ENCODE results near the gene DSG1. TPM values are rescaled to one million over a fixed set of nuclear protein-coding genes. Genes with fewer than 3 reads are reported as not detected.
"Not testable (repeated sequence)": the region's sequence is repeated elsewhere in the genome, so short reads cannot be mapped to it uniquely, and the experiment has no call there.

DSG1 gene
- polyA plus RNA-seq, 3 donors: 0.01 TPM; not detected in 2

DNA sequence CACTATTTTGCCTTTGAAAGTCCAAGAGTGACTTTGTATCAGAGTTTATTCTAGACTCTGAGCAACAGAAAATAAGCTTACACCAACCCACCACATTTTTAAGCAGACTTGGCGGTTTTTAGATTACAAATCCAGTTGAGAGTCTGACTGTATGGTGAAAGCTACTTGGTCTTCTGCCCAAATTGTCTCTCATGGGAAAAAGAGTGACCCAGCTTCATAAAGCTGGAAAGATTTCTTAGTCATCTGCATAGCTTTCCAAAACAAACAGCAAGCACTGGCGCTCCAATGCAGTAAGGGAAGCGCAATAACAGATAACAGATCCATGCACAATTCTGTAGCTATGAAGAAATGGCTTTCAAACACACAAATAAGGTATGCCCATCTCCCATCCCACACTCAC is 7.1 kb downstream of the DSG1 start:
- WGBS, 3 donors: 59 to 70% (median 63%) methylated on average over 3 of the region's 3 CpGs

DNA sequence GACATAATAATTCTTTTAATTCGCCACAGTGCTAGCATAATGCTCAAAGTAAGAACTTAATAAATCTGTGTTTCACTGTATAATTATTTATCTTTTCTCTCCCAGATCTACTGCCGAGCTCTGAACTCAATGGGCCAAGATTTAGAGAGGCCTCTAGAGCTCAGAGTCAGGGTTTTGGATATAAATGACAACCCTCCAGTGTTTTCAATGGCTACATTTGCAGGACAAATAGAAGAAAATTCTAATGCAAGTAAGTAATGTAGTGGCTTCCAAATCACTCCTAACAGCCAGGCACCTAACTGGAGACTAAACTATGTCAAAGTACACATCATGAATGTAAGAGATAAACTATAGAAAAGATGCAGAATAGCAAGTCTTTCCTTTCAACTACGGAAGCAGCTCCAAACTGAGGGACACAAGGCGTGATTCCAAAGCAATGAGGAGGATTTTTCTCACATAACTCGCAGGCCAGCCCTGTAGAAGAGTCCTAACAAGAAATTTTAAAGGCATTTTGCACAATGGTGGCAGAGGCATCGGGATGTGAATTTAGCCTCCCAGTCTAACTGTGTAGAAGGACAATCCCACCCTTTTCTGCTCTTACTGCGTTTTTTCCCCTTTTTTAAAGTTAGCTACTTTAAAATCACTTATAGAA is 12.0 kb downstream of the DSG1 start:
- 75 to 84% (median 83%) methylated on average over 7 of the region's 7 CpGs for WGBS, 3 donors
- H3K27ac ChIP-seq (ENCODE audit: low read depth, low read length): no peak overlapping the region

More for the DNA sequence above, 7.1 kb downstream of the DSG1 start:
- H3K27ac ChIP-seq (ENCODE audit: low read depth, low read length): no peak overlapping the region

DNA sequence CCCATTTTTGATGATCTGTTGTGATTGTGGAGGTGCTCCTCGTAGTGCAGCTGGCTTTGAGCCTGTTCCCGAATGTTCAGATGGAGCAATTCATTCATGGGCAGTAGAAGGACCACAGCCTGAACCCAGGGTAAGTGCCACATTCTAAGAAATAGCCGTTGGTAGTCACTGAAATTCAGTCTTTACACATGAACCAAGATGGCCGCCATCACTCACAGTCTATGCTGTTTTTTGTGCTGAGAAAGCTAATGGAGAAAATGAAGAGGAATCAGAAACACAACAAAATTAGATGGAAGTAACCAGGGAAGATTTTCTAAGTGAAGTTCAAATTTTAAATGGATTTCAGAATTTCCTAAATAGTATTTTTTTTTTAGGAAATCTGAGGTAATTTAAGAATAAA is 25.5 kb downstream of the DSG1 start:
- H3K27ac ChIP-seq (ENCODE audit: low read depth, low read length): no peak overlapping the region
- WGBS, 3 donors: 86 to 88% (median 88%) methylated on average over 4 of the region's 4 CpGs

DNA sequence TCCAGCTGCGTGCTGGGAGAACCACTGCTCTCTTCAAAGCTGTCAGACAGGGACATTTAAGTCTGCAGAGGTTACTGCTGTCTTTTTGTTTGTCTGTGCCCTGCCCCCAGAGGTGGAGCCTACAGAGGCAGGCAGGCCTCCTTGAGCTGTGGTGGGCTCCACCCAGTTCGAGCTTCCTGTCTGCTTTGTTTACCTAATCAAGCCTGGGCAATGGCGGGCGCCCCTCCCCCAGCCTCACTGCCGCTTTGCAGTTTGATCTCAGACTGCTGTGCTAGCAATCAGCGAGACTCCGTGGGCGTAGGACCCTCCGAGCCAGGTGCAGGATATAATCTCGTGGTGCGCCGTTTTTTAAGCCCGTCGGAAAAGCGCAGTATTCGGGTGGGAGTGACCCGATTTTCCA is 35.4 kb downstream of the DSG1 start:
- H3K27ac ChIP-seq (ENCODE audit: low read depth, low read length): not testable (repeated sequence)
- 49 to 63% (median 59%) methylated on average over 2 to 4 of the region's 17 CpGs for WGBS, 3 donors

DNA sequence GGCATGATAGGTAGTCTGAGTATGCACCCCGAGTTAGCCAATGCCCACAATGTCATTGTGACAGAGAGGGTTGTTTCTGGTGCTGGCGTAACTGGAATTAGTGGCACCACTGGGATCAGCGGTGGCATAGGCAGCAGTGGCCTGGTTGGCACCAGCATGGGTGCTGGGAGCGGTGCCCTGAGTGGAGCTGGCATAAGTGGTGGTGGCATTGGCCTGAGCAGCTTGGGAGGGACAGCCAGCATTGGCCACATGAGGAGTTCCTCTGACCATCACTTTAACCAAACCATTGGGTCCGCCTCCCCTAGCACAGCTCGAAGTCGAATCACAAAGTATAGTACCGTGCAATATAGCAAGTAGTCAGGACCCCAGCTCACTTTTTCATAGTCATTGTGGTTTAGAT is 37.0 kb downstream of the DSG1 start:
- 92 to 95% (median 94%) methylated on average over 8 of the region's 8 CpGs for WGBS, 3 donors
- no peak overlapping the region for H3K27ac ChIP-seq (ENCODE audit: low read depth, low read length)

DNA sequence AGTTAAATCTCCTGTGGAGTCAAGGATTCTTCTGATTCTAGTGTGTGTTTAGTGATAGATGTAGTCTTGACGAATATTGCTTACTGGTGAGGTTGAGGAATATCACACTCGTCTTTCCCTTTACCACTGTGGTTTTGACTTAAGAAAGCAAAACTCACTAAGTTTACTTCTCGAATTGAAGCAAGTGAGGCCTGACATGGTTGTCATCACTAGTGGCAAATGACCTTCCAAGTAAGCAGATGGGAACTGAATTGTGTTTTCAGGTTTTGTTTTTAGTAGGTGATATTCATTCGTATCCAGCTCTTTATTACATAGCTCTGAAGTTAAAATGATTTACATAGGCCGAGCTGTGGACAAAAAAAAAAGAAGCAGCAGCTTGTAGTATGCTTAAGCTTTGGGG is 38.1 kb downstream of the DSG1 start:
- 81 to 90% (median 85%) methylated on average over 5 of the region's 5 CpGs for WGBS, 3 donors
- H3K27ac ChIP-seq (ENCODE audit: low read depth, low read length): no peak overlapping the region

DNA sequence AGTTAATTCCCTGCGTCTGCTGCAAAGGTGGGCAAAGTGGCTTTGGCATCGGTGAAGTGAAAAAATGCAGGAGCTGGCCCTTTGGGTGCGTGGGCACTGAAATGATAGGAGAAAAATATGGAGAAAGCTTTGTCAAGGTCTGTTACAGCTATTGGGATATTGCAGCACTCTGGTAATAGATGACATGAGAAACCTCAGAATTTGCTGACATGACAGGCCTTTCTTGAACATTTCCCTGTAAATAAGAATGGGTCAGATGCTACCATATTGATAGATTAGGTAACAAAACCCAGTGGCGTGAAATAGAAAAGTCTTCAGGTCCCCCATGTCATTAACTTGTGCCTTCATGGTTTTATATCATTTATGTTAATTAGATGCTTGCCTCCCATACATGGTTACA is 46.2 kb downstream of the DSG1 start:
- WGBS, 3 donors: 94 to 96% (median 95%) methylated on average over 4 of the region's 4 CpGs
- no peak overlapping the region for H3K27ac ChIP-seq (ENCODE audit: low read depth, low read length)

DNA sequence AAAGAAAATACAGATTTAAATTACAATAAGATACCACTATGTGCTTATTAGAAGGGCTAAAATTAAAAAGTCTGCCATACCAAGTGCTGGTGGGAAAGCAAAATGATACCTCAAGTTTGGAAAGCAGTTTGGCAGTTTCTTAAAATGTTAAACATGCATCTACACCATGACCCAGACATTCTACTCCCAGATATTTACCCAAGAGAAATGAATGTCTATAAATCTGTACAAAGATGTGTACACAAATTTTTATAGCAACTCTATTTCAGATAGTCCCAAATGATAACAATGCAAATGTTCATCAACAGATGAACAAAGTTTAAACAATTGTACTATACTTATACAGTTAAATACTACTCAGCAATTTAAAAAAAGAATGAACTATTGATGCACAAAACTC is 51.5 kb downstream of the DSG1 start:
- no peak overlapping the region for H3K27ac ChIP-seq (ENCODE audit: low read depth, low read length)

DNA sequence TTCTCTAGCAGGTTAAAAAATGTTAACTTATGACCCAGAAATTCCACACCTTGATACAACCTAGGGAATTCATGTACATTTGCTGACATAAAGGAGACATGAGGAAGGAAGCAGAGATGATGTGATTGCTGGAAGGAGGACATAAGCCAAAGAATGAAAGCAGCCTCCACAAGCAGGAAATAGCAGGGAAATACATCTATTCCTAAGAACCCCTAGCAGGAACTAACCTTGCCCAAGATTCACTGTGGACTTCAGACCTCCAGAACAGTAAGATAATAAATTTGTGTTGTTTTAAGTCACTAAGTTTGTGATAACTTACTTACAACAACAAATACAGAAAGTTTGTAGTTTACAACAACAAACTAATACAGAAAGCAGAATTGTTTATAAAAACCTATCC is 54.0 kb downstream of the DSG1 start:
- no peak overlapping the region for H3K27ac ChIP-seq (ENCODE audit: low read depth, low read length)

DNA sequence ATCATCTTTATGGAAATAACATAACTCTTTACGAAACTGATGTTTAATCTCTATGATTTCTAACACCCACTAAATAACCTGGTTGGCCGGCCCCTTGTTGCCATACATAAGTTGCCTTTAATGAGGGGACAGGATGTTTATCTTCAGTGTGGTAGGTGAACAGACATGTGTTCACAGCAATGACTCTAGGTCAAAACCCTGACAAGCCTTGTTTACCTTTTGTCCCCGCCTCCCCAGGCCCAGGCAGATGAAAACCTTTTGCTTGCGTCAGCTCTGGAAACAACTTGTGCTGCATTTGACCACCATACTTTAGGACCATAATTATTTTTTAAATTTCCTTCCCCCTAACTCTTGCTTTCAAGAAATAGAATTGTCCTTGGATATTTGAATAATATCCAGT is 55.7 kb downstream of the DSG1 start:
- WGBS, 3 donors: 75 to 92% (median 90%) methylated on average over 4 of the region's 4 CpGs
- H3K27ac ChIP-seq (ENCODE audit: low read depth, low read length): no peak overlapping the region

DNA sequence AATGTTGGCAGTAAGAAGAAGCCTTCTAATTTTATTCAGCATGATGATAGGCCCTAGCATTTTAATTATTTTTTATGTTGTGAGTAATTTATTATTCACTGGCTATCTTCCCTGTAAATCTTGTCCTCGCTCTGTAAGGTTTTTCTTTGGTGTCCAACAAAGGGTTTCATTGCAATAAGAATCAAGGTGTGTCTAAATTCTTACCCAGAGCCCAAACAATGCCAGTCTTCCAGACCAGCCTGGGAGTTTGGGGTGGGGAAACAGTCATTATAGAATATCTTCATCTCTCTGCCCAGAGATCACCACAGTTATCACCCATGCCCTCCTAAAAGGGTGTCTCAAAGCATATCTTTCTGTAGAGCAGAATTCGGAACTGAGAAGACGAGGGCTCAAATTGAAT is 58.5 kb downstream of the DSG1 start, which contains the start of gene DSG4:
Gene DSG4, plus strand, starts transcription at position 301 of the 400 bp plus-strand sequence. CDS start 135 bp downstream, outside the sequence.
- no peak within 1 kb of the TSS for H3K27ac ChIP-seq (ENCODE audit: low read depth, low read length)
- 87 to 93% (median 91%) methylated on average over 3 of the region's 3 CpGs for WGBS, 3 donors

DNA sequence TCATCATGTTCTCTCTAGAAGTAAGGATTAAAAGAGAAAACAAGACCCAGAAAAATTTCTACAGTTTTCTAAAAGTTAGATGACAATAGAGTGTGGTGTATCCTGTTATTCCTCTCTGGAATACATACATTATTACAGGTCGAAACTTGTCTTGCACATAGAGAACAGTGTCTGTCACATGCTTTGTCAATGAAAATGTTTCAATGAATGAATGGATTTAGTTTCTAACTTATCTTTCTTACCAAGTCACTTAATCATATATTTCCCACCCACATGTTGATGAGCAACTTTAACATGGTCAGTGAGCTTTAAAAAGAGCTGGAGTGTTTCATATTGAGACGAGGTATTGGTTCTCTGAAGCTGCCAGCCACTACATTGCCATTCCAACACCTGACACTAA is 63.0 kb downstream of the DSG1 start:
- WGBS, 3 donors: 79 to 90% (median 90%) methylated on average over 2 of the region's 2 CpGs

DNA sequence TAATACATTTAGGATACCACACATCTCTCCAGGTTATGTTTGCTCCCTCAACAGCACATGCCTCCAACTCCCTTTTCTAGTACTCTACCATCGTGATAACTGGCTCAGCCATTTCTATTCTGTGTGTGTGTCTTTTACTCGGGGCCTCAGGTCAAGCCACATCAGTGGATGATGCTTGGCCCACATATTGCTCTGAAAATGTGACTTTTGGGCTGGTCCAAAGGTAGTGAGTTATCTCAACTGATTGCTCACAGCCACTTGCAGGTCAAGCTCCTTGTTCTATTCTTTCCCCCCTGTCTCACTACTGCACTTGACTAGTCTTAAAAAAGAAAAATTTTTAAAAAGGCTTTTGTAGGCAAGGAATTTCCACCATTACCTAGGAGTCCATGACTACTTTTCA is 64.1 kb downstream of the DSG1 start:
- no peak overlapping the region for H3K27ac ChIP-seq (ENCODE audit: low read depth, low read length)
- 79 to 90% (median 88%) methylated on average over 2 of the region's 2 CpGs for WGBS, 3 donors

More for the DNA sequence above, 63.0 kb downstream of the DSG1 start:
- H3K27ac ChIP-seq (ENCODE audit: low read depth, low read length): no peak overlapping the region

DNA sequence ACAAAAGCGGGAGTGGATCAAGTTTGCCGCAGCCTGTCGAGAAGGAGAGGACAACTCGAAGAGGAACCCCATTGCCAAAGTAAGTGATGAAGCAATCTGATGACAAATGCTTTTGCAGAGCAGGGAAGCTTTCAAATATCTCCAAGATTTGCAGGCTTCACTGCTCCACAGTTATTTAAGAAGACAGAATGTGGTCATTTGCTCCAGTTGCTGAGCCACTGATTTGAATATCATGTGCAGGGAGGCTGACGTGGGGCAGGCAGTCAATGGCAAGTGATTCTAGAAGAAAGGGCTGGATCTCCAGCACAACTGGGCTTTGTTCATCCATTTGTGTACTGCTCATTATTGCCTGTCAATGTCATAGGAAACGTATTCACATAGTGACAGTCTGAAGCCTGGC is 68.8 kb downstream of the DSG1 start:
- WGBS, 3 donors: 79 to 88% (median 84%) methylated on average over 6 of the region's 6 CpGs

DNA sequence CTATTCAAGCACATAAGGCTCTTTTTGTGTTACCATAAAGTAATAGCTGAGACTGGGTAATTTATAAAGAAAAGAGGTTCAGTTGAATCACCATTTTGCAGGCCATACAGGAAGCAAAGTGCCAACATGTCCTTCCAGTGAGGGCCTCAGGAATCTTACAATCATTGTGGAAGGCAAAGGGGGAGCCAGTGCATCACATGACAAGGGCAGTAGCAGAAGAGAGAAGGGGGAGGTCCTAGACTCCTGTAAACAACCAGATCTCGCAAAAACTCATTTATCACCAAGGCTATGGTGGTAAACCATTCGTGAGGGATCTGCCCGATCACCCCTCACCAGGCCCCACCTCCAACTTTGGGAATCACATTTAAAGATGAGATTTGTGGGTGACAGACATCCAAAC is 75.3 kb downstream of the DSG1 start:
- H3K27ac ChIP-seq (ENCODE audit: low read depth, low read length): no peak overlapping the region
- 77 to 93% (median 92%) methylated on average over 3 of the region's 3 CpGs for WGBS, 3 donors

More for the DNA sequence above, 68.8 kb downstream of the DSG1 start:
- no peak overlapping the region for H3K27ac ChIP-seq (ENCODE audit: low read depth, low read length)

DNA sequence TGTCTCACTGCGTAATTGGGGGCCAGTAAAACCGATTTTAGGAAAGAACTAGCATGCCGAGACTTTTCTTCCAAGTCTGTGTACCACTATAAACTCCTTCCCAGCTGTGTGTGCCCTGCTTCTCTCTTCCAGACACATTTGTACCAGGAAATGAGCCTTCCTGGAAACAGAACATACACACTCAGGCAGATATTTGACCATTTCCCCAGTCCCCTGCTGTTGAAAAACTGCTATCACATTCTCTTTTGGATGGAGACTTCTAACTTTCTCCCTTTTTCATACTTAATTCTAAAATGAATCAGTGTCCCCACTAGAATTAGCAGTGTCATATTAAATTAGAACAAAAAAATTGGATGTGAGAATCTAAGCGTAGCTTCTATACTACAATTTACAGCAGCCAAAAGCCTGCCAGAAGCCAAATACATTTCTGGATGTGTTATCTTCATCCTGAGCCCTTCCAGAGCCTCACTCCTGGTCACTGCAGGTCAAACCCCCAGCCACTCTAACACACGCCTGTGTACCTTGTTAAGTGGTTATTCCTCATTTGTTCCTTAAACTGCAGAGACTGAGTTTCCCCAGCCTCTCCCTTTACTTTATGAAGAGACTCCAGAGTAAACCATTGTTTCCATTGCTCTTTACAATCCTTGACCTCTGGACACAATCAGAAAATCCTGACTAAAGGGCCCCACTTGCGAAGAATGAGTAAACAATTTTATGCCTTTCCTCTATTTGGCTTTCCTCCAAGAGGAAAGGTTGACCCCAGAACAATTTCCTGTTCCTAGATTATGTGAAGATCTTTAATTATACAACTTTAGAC is 79.0 kb downstream of the DSG1 start:
- H3K27ac ChIP-seq (ENCODE audit: low read depth, low read length): no peak overlapping the region
- WGBS, 3 donors: 45 to 57% (median 47%) methylated on average over 6 of the region's 6 CpGs

DNA sequence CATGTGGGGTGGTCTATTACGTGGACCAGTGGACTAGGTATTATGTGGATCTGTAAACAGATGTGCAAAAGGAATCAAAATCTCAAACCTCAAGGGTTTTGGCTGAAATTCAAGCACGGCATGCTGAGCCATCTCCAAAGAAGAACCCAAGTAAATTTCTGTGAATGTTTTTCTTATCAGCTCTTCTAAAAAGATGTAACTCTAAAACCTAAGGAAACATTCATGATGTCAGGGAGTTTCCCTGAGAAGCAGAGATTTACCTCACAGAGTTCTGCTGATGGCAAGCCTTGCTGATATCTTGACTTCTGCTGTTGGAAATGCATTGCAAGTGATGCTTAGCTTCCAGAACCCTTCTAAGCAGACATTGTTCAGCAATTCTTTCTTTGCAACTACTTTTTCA is 80.2 kb downstream of the DSG1 start:
- 50 to 63% (median 53%) methylated on average over 2 of the region's 2 CpGs for WGBS, 3 donors
- no peak overlapping the region for H3K27ac ChIP-seq (ENCODE audit: low read depth, low read length)

DNA sequence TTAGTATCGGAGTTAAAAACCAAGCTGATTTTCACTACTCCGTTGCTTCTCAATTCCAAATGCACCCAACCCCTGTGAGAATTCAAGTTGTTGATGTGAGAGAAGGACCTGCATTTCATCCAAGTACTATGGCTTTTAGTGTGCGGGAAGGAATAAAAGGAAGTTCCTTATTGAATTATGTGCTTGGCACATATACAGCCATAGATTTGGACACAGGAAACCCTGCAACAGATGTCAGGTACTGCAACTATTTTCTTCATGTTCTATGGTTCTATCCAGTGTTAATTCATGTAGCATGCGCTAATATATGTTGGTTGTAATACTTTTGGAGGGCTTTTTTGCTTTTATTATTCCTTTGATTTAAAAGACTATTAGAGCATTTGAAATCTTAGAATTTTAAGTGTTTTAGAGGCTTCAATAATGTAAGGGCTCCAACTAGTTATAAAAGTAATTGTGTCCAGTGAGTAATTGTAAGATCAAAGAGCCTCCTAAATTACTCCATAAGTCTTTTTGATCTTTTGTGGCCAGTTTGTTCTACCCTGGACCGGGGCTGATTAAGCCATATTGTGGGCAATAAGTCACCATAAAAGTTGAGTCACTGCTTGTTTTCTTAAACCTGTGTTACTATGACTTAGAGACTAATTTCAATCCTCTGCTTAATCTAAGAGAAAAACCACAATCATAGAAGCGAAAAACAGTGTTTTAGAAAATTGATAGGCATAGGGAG is 81.5 kb downstream of the DSG1 start:
- H3K27ac ChIP-seq (ENCODE audit: low read depth, low read length): no peak overlapping the region
- 27 to 80% (median 35%) methylated on average over 6 of the region's 6 CpGs for WGBS, 3 donors
